Skeletal muscle satellite cell (primary cell): ENCODE results near the gene WNT5B.

Experiments used
- H3K27me3 ChIP-seq: 2 replicates; pipeline ENCODE4 v1.7.0; 2013; ENCODE audit warnings: low read length; ENCODE audit not compliant: control insufficient read depth, insufficient read depth
- H3K36me3 ChIP-seq: 2 replicates; pipeline ENCODE4 v1.7.0; 2013; ENCODE audit warnings: mild to moderate bottlenecking, control low read depth, low read length; ENCODE audit not compliant: insufficient read depth
- H3K4me1 ChIP-seq: 2 replicates; pipeline ENCODE4 v1.7.0; 2013; ENCODE audit warnings: low read length; ENCODE audit not compliant: control insufficient read depth, insufficient read depth
- H3K4me2 ChIP-seq: 2 replicates; pipeline ENCODE4 v1.7.0; 2013; ENCODE audit warnings: mild to moderate bottlenecking, low read length
- H3K4me3 ChIP-seq: 2 replicates; pipeline ENCODE4 v1.7.0; 2013; ENCODE audit warnings: low read length
- H3K9ac ChIP-seq: 2 replicates; pipeline ENCODE4 v1.7.0; 2013; ENCODE audit warnings: mild to moderate bottlenecking, low read depth, low read length, moderate library complexity
- H3K9me3 ChIP-seq: replicated peaks from 2 replicates; pipeline ENCODE4 v1.7.0; 2013; ENCODE audit warnings: mild to moderate bottlenecking, control low read depth, low read length

The WNT5B gene

DNA sequence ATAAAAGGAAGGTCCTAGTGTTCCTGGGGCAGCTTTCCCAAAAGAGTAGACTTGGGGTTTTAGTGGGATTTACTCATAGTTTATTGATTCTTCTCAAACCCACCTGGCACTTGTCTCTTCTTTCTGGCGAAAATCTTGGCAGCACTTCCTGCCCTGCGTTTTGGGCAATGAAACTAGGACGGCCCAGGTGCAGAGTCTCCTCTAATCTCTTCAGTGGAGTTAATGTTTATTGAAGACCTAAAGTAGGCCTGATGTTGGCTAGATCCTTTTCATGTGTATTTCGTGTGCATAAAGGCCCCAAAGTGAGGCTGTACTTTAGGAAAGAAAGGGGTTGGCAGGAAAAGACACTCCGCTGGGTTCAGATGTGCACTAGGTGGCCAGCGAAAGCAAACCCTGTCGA is 5.1 kb downstream of the WNT5B start:
- Histone ChIP-seq H3K27me3 (no peaks in the 10 kb centered on the region), H3K9me3 (no peaks in the 10 kb centered on the region), H3K4me3 (no peak overlapping the region), H3K36me3 (peaks cover 29% of the 10 kb centered on the region), H3K4me1 (peaks cover 26% of the 10 kb centered on the region), H3K4me2 (no peak overlapping the region), H3K9ac (no peak overlapping the region)

DNA sequence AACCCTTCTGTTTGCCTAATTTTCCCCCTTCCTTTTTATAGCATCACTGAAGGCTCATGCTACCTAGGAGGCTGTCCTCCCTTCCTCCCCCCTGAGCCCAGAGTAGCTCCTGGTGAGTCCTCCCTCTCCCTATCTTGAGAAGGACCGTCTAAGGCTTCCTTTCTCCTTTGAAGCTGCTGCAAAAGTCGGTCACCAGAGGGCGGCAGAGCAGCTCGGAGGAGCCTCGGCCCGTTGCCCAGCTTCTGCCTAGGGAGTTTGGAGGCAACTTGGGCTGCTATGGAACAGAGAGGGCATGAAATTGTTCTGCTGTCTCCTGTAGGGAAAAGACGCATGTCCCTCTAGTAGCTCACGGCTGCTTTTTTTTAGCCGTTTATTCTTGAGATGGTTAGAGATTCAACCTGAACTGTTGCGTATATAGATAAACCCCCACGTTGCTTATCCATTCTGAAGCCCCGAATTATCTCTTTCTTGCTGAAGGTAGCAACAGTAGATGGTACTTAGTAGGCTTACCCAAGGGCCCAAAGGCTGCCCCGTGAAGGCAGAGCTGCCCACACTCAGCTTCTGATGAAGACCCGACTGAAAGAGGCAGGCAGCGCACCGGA is 5.7 kb downstream of the WNT5B start:
- no peaks in the 10 kb centered on the region for H3K27me3 ChIP-seq
- H3K9ac ChIP-seq: no peak overlapping the region
- peaks cover 21% of the 10 kb centered on the region for H3K4me1 ChIP-seq
- H3K4me2 ChIP-seq: no peak overlapping the region
- no peak overlapping the region for H3K4me3 ChIP-seq
- no peaks in the 10 kb centered on the region for H3K9me3 ChIP-seq
- H3K36me3 ChIP-seq: peaks cover 29% of the 10 kb centered on the region

DNA sequence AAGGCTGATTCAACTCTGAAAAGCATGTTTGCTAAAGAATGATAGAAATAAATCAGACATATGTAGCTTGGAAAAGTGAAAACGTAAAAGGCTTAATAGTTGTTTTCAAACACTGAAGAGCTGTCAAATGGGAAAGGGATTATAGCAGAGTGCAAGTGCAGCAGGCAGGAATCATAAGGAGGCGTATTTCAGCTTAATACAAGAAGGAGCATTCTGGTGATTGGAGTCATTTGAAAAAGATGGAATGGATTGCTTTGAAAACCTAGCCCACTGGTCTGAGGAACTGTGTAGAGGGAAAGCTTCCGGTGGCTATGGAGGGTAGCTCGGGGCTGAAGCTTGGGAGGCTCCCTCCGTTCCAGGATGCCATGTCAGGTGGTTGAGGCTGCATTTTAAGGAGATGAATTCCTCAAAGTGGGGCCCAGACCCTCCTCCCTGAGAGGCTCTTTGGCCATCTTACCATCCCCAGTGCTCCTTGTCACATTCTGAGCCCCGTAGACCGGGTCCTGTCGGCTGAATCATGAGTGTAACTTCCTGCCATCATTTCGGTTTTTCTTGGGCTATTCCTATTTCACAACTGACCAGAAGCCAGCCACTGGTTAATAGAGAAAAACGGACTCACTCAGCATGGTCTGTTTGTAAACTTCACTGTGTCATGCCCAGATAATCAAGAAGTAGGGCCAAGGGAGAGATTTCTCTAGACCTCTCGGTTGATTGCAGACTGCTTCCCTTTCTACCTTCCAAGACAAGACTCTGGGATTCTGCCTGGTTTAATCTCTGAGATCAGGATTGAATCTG is 6.5 kb downstream of the WNT5B start:
- Histone ChIP-seq H3K36me3 (peaks cover 36% of the 10 kb centered on the region), H3K4me3 (no peak overlapping the region), H3K9ac (no peak overlapping the region)

DNA sequence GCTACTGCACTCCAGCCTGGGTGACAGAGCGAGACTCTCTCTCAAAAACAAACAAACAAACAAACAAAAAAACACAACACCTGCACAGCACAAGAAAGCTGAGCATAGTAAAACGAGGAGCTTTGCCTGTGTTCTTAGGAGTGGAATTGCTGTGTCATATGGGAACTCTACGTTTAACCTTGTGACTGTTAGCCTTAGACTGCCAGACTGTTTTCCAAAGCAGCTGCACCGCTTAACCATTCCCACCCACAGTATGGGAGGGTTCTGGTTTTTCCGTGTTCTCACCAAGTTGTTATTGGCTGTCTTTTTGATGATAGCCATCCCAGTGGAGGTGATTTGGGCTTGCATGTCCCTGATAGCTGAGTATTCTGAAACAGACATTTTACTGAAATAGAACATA is 9.2 kb downstream of the WNT5B start:
- Histone ChIP-seq H3K4me1 (no peaks in the 10 kb centered on the region), H3K9me3 (no peaks in the 10 kb centered on the region), H3K9ac (no peak overlapping the region), H3K4me2 (no peak overlapping the region), H3K27me3 (no peaks in the 10 kb centered on the region), H3K36me3 (peaks cover 32% of the 10 kb centered on the region), H3K4me3 (no peak overlapping the region)

More for the DNA sequence above, 6.5 kb downstream of the WNT5B start:
- Histone ChIP-seq H3K4me2 (no peak overlapping the region), H3K27me3 (no peaks in the 10 kb centered on the region), H3K9me3 (no peaks in the 10 kb centered on the region), H3K4me1 (peaks cover 13% of the 10 kb centered on the region)

DNA sequence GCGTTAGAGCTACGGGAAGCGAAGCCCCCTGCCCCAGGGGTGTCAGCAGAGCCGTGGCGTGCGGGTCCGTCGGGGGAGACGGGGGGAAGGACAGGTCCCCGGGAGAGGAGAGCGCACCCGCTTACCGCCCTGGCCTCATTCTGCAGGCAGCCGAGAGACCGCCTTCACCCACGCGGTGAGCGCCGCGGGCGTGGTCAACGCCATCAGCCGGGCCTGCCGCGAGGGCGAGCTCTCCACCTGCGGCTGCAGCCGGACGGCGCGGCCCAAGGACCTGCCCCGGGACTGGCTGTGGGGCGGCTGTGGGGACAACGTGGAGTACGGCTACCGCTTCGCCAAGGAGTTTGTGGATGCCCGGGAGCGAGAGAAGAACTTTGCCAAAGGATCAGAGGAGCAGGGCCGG is 10.5 kb downstream of the WNT5B start:
- Histone ChIP-seq H3K36me3 (peaks cover 21% of the 10 kb centered on the region), H3K4me2 (no peak overlapping the region), H3K9me3 (no peaks in the 10 kb centered on the region), H3K27me3 (no peaks in the 10 kb centered on the region), H3K9ac (no peak overlapping the region), H3K4me1 (peaks cover 4% of the 10 kb centered on the region), H3K4me3 (no peak overlapping the region)

DNA sequence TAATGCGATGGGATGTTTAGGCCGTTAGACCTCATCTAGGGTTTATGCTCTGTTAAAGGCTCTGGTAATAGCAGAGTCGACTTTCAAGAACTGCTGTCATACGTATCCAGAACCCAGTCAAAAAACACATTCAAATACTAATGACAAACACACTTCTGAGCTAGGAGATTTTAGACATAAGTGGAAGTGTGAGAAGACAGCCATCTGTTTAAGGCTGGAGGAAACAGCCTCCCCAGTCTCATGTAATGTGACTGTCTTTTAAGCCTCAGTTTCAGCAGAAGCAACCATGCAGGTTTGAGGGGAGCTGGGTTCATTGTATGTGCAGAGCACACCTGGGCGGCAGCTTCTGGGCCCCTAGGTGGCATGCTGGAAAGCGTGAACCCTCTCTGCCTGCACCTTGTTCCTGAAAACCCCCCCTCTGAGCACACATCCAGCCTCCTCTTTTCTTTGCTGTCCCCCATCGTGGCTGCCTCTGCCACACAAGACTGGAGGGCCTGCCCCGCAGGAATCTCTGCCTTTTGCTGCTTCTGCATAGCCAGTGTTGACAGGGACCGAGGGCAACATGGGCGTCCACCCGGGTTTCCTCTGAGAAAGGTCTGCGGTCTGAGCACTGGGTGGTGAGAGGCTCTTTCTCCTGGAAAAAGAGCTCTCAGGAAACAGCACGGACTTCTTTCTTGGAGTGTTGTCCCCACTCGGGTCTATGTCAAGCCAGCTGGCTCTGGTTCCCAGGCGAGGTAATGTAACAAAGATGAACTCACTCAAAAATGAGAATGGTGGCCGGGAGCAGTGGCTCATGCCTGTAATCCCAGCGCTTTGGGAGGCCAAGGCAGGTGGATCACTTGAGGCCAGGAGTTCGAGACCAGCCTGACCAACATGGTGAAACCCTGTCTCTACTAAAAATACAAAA is 11.6 kb downstream of the WNT5B start:
- H3K27me3 ChIP-seq: no peaks in the 10 kb centered on the region
- no peak overlapping the region for H3K4me3 ChIP-seq
- peaks cover 8% of the 10 kb centered on the region for H3K4me1 ChIP-seq
- no peak overlapping the region for H3K4me2 ChIP-seq
- no peak overlapping the region for H3K9ac ChIP-seq
- H3K9me3 ChIP-seq: no peaks in the 10 kb centered on the region
- peaks cover 20% of the 10 kb centered on the region for H3K36me3 ChIP-seq

DNA sequence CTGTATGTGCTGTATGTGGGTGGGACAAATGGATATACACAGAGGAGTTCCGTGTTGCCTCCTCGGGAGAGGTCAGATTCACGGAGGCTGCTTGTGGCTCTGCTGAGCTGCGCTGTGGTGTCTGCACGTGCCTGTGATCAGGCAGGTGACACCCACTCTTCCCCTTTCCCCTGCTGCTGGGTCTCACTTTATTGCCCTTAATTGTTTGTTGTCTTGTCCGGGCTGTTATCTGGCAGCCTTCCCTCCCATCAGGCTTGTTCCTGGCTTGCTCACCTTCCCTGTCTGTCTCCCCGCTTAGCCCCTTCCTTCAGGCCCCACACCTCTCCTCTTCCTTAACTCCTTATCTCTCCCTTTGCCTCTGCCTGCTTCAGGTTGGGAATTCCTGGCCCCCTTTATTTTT is 13.5 kb downstream of the WNT5B start:
- Histone ChIP-seq H3K9me3 (no peaks in the 10 kb centered on the region), H3K27me3 (no peaks in the 10 kb centered on the region), H3K9ac (no peak overlapping the region)

DNA sequence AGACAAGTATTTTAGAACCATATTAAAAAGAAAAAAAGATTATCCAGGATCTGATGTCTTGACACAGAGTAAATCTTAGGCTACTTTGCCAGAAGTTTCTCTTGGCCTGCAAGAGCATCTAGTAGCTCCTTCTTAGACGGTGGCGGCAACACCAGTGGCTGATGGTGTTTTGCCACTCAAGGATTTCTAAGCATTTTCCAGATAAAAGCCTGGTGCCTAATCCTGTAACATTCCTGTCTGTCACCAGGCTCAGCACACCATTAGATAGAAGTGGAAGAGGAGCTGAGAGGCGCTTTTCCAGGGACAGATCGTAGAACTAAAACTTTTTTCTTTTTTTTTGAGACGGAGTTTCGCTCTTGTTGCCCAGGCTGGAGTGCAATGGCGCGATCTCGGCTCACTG is 14.0 kb downstream of the WNT5B start:
- H3K36me3 ChIP-seq: peaks cover 41% of the 10 kb centered on the region
- H3K4me1 ChIP-seq: peaks cover 8% of the 10 kb centered on the region
- no peaks in the 10 kb centered on the region for H3K27me3 ChIP-seq
- no peaks in the 10 kb centered on the region for H3K9me3 ChIP-seq
- no peak overlapping the region for H3K9ac ChIP-seq
- no peak overlapping the region for H3K4me3 ChIP-seq
- no peak overlapping the region for H3K4me2 ChIP-seq

More for the DNA sequence above, 13.5 kb downstream of the WNT5B start:
- Histone ChIP-seq H3K4me1 (peaks cover 8% of the 10 kb centered on the region), H3K4me2 (no peak overlapping the region), H3K36me3 (peaks cover 35% of the 10 kb centered on the region), H3K4me3 (no peak overlapping the region)

DNA sequence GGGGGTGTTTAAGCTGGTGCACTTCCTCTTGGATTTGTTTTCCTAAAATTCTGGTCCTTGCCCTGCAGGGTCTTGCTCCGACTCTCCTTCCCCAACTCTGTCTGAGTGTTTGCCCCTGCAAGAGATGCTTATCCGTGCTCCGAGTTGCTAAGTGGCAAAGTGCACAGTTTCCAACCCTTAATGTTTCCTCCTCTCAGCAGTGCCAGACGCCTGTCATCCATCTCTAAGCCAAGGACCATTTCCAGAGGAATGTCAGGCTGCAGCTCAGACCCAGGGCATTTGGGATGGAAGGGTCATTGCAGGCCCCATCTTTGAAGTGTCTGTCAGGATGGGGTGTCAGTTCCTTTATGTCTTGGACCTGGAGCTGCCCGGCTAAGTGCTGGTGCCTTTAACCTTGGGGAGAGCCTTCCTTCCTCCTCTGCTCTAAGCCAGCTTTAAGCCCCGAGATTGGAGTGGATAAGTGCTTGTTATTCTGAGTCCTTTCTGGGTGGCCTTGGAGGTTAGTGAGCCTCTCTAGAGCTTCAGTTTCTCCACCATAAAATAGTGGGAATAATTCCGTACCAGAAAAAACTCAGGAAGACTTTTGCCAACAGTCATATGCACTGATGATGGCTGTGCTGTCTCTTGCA is 15.0 kb downstream of the WNT5B start:
- H3K9me3 ChIP-seq: no peaks in the 10 kb centered on the region
- no peak overlapping the region for H3K9ac ChIP-seq
- H3K27me3 ChIP-seq: no peaks in the 10 kb centered on the region
- no peak overlapping the region for H3K4me2 ChIP-seq
- H3K4me1 ChIP-seq: peaks cover 8% of the 10 kb centered on the region
- H3K4me3 ChIP-seq: no peak overlapping the region
- H3K36me3 ChIP-seq: peaks cover 49% of the 10 kb centered on the region

DNA sequence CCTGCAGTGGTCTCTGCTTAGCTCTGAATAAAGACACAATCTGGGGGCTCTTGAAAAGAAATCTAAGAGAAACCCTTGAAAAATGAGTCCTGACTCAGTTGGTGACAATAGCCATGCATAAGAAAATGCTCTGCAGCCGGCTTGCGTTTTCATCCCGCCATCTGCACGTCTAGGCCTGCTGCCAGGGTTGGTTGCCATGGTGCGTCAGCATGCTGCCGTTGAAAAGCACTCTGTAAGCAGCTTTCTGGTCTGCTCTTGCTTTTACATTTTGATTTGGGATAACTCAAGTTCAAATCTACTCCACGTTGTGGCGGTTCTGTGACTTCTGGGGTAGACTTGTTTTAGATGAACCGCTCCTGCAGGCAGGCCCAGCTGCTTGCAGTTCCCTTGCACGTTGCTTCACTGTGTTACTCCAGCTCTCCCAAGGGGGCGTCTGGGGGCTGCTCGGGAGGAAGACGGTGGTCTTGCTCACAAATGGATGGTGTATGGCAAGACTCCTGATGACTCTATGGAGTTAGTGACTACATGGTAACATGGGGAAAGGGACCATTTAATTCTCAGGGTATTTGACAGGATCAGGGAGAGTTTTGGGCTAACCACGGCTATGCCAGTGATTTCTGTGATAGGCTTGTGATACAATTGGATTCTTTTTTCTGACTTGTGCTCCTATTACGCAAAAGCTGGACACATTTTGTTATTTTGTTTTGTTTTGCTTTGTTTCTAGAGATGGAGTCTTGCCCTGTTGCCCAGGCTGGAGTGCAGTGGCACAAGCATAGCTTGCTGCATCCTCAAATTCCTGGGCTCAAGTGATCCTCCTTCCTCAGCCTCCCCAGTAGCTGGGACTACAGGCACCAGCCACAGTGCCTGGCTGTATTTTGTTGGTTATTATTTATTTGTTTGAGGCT is 15.8 kb downstream of the WNT5B start:
- Histone ChIP-seq H3K4me3 (no peak overlapping the region), H3K4me2 (no peak overlapping the region), H3K9me3 (no peaks in the 10 kb centered on the region), H3K36me3 (peaks cover 53% of the 10 kb centered on the region), H3K9ac (no peak overlapping the region), H3K4me1 (peaks cover 8% of the 10 kb centered on the region), H3K27me3 (no peaks in the 10 kb centered on the region)
